Stimulated activated CD8-positive, alpha-beta memory T cell treated with anti-CD3 and anti-CD28 coated beads, Interleukin-12 subunit alpha, Interleukin-12 subunit beta, amount 100 ng/mL, for 24 hours (primary cell): ENCODE data around the gene RPL13.
A peak's percentile ranks its signal among the peaks of the same experiment; 100 is the strongest.

Source experiments
- DNase-seq: peaks from one replicate; pipeline ENCODE4 v3.0.0-alpha.2; 2020; ENCODE audit errors: extremely low read depth

RPL13 gene

GRCh38 chr16:89596957-89597649 is 36.6 kb downstream of the RPL13 start:
- DNase-seq, result no peak

GRCh38 chr16:89598199-89598598 is 37.7 kb downstream of the RPL13 start:
- no peak for DNase-seq

- no peak for DNase-seq
Observed at GRCh38 chr16:89599451-89599858, 39.0 kb downstream of the RPL13 start.

GRCh38 chr16:89599902-89600301 is 39.4 kb downstream of the RPL13 start:
- no peak for DNase-seq

GRCh38 chr16:89600427-89600826 is 39.9 kb downstream of the RPL13 start:
- no peak for DNase-seq

- no peak for DNase-seq
Observed at GRCh38 chr16:89600956-89601355, 40.5 kb downstream of the RPL13 start.

- no peak for DNase-seq
Observed at GRCh38 chr16:89601906-89602272, 41.4 kb downstream of the RPL13 start.

- peak; percentile 41 for DNase-seq
Observed at GRCh38 chr16:89602273-89602951, 41.9 kb downstream of the RPL13 start.

GRCh38 chr16:89602952-89603590 is 42.6 kb downstream of the RPL13 start:
- DNase-seq, result no peak

- DNase-seq, result no peak
Observed at GRCh38 chr16:89604764-89605163, 44.3 kb downstream of the RPL13 start.

GRCh38 chr16:89605186-89605970 is 44.9 kb downstream of the RPL13 start:
- DNase-seq, result no peak

- no peak for DNase-seq
Observed at GRCh38 chr16:89606006-89606405, 45.5 kb downstream of the RPL13 start.

- DNase-seq, result no peak
Observed at GRCh38 chr16:89607453-89607852, 47.0 kb downstream of the RPL13 start.

GRCh38 chr16:89607937-89608740 is 47.7 kb downstream of the RPL13 start:
- no peak for DNase-seq

GRCh38 chr16:89610108-89610453 is 49.6 kb downstream of the RPL13 start:
- no peak for DNase-seq

- DNase-seq, result no peak
Observed at GRCh38 chr16:89612415-89613166, 52.1 kb downstream of the RPL13 start.

GRCh38 chr16:89613231-89613953 is 52.9 kb downstream of the RPL13 start, which contains the start of gene DPEP1:
TSS of gene DPEP1 (plus strand) at chr16:89613642. CDS start at chr16:89630411, 16,769 bp downstream.
- no peak for DNase-seq

- DNase-seq, result no peak
Observed at GRCh38 chr16:89613954-89614459, 53.5 kb downstream of the RPL13 start.
